ENCODE data around the gene PRKCE. TPM values are rescaled to one million over a fixed set of nuclear protein-coding genes. Genes with fewer than 3 reads are reported as not detected.
A peak's percentile ranks its signal among the peaks of the same experiment; 100 is the strongest.

Gene PRKCE
- total RNA-seq, 1 donor from 2014 or later: 20.3 TPM

- intact Hi-C loops (cut with DNase I): no loop called here
- DNase-seq (ENCODE audit: low spot score): peak; percentile 15
Observed at GRCh38 chr2:46001741-46002506, 350.4 kb downstream of the PRKCE start.

DNA sequence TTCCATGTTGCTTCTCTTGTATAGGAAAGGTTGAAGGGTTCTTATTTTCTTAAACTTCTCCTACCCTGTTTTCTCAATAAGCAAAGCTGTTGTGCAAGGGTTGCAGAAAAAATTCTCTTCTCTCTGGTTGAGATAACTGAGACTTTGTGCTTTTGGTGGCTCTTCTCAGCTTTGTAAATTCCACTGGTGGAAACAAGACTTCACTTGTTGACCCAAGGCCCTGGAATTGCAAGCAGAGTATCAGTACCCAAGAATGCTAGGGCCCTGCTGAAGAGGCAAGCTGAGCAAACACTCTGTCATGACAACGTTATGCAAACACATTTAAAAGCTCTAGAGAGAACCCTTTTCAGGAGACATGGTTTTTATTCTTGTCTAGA lies 351.0 kb downstream of the PRKCE start:
- intact Hi-C loops (cut with DNase I): no loop called here
- no peak for DNase-seq (ENCODE audit: low spot score)

- DNase-seq (ENCODE audit: low spot score): no peak
- intact Hi-C loops (cut with DNase I): no loop called here
Observed at GRCh38 chr2:46002947-46003346, 351.5 kb downstream of the PRKCE start.

DNA sequence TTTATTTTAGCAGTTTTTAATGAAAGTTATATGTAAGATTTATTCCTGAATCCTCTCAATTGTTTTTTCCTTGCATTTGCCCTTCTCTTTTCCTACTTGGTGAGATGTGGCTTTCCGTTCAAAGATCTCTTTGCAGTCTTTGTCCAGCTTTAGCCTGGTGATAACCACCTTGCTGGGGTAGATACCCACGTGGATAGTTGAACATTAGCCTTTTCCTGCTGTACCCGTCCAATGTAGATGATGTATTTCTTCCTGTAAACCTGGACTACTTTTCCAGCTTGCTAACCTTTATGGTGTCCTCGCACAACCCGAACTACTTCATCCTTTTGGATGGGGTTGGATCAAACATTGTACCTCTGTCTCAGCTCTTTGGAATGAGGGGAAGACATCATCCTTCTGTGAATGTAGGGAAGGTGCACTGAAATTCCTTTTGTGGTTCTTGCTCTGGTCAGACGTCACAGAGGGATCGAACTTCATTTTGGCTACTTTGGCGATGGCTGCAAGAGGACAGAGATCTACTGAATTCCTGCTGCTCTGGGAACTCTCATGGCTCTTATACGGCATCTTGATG lies 352.5 kb downstream of the PRKCE start:
- no peak for DNase-seq (ENCODE audit: low spot score)
- intact Hi-C loops (cut with DNase I): no loop called here

DNA sequence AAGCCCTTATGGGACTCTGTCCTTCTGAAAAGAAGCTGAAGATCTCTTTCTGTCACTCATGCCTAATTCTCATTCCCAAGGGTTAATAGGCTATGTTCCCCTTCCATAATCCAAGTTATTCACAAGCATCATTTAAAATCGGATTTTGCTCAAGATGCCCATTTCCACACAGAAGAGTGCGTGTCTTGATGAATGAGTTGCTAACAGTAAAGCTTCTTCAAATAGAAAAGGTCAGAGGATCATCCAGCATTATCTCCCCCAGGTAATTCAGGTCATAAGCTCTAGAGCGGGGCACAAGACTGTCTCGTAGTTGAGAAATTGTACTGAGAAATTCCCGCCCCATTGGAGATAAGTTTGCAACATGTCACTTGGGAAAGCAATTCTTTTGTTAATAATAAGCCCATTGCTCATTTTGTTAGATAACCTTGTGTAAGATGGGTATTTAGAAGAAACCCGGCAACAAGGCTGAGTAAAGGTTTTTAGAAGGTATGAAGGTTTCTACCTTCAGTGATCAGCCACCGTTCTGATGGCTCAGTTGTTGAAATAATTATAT lies 355.1 kb downstream of the PRKCE start:
- intact Hi-C loops (cut with DNase I): no loop called here
- DNase-seq (ENCODE audit: low spot score): no peak

- DNase-seq (ENCODE audit: low spot score): no peak
- intact Hi-C loops (cut with DNase I): no loop called here
Observed at GRCh38 chr2:46007412-46007811, 355.9 kb downstream of the PRKCE start.

- no peak for DNase-seq (ENCODE audit: low spot score)
- intact Hi-C loops (cut with DNase I): no loop called here
Observed at GRCh38 chr2:46008091-46008870, 356.8 kb downstream of the PRKCE start.

DNA sequence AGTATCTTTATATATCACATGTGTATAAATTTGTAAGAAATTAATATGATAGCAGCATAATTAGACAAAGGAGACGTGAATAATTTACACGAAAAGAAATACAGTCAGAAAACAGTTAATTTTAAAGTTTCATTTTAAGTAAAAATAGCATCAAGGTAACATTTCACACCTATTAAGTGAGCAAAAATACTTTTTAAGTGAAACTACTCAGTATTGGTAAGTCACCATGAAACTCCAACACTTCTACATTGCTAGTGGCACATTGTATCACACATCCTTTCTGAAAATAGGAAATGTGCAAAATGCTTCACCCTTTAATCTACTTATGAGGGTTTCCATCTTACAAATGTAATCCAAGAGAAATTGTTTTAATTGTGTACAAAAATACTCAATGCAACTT lies 357.8 kb downstream of the PRKCE start:
- no peak for DNase-seq (ENCODE audit: low spot score)
- intact Hi-C loops (cut with DNase I): no loop called here

GRCh38 chr2:46009772-46010171 lies 358.3 kb downstream of the PRKCE start:
- intact Hi-C loops (cut with DNase I): loop anchor here (2.0 to 5.0 kb wide), 4 partner anchors 53 to 451 kb away; partner anchors contain the start of gene EPAS1
- no peak for DNase-seq (ENCODE audit: low spot score)

- no peak for DNase-seq (ENCODE audit: low spot score)
- intact Hi-C loops (cut with DNase I): loop anchor here (2.0 to 5.0 kb wide), 4 partner anchors 52 to 450 kb away; partner anchors contain the start of gene EPAS1
Observed at GRCh38 chr2:46010223-46010924, 358.9 kb downstream of the PRKCE start.

DNA sequence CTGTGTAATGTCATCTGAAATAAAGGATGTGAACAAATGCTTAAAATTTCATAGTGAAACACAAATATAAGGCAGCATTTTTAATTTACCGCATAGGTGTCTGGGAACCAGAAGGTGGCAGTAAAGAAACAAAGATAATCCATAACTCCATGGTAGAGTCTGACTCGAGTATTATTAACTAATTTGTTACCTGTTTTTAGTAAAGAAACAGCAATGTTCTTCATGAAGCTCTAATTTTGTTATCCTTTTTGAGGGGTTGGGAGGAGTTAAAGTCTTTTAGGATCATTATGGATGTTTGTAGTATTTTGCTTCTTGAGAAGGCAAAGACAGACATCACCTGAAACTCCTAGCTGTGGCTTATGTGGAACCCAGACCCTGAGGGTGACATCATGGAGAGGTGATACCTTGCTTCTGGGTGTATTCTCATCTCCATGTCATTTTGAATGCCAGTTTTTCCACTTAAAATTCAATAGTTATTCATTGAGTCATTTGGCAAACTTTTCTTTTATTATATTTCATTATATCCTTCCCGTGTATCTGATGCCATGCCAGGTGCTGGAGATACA lies 359.5 kb downstream of the PRKCE start:
- no peak for DNase-seq (ENCODE audit: low spot score)
- intact Hi-C loops (cut with DNase I): loop anchor here (2.0 to 5.0 kb wide), 4 partner anchors 51 to 450 kb away; partner anchors contain the start of gene EPAS1

DNA sequence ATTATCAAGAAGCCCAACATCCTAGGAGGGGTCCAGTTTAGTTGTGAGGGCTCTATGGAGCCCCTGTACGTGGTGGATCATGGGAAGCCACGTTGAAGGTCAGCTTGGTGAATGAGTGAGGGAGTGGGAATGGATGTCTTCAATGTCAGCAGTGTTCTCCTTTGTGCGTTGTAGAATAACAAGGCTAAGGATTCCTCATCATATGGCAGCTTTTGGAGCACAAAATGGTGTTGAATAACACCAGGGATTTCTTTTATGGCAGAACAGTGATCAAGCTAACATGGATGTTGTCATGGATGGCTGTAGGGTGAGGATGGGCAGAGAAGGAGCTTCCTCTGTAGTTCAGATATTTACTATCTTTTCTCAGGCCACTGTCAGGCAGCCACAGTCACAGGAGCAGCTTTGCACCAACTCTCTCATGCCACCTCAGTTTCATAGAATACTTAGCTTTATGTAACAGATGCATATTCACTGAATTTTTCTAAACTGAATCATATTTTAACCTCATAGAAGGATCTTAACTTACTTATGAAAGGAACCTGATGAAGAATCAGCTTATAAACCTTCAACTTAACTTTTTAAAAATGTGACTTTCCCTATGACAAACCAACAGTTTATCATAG lies 361.3 kb downstream of the PRKCE start:
- no peak for DNase-seq (ENCODE audit: low spot score)
- intact Hi-C loops (cut with DNase I): loop anchor here (5.0 kb wide), 3 partner anchors 50 to 355 kb away; partner anchors contain the start of gene EPAS1

DNA sequence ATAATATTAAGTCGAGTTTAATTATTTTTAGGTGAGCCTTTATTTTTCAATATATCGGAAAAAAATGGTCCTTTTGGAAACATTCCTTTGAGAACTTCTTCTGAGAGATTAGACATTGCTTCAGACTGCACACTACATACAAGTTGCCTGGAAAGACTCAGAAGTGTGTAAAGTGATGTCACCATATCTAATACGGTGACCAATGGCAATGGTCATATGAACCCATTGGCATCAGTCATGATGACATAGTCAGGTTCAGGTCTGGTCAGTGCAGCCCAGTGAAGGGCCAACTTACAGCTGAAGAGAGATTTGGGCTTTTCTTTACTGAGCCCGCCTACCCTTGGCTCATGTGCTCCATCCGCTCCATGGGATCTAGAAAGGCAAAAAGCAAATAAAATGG lies 362.3 kb downstream of the PRKCE start:
- DNase-seq (ENCODE audit: low spot score): no peak
- intact Hi-C loops (cut with DNase I): loop anchor here (5.0 kb wide), 3 partner anchors 49 to 354 kb away; partner anchors contain the start of gene EPAS1

- intact Hi-C loops (cut with DNase I): loop anchor here (5.0 kb wide), 3 partner anchors 47 to 352 kb away; partner anchors contain the start of gene EPAS1
- DNase-seq (ENCODE audit: low spot score): no peak
Observed at GRCh38 chr2:46014911-46015654, 363.6 kb downstream of the PRKCE start.

GRCh38 chr2:46015671-46016070 lies 364.2 kb downstream of the PRKCE start:
- intact Hi-C loops (cut with DNase I): no loop called here
- DNase-seq (ENCODE audit: low spot score): no peak

DNA sequence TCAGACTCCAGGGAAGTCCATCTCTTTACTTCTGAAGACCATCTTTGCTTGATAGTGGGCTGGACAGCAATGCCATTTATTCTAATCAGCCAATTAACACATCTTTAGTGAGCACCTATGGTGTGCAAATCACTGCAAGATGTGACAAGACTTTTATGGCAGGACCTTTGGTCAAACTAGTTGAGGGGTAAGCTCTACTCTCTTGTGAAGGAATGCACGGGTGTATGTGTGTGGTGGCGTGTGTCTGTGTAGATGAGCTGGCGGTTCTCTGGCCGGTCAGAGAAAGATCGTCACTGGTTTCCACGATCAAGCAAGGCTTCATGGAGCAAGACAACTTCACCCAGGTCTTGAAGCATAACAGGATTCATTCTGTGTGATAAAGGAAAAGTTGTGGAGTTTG lies 364.6 kb downstream of the PRKCE start:
- intact Hi-C loops (cut with DNase I): no loop called here
- DNase-seq (ENCODE audit: low spot score): no peak

GRCh38 chr2:46018773-46019591 lies 367.5 kb downstream of the PRKCE start:
- no peak for DNase-seq (ENCODE audit: low spot score)
- intact Hi-C loops (cut with DNase I): no loop called here
